ACHN (cell line): ENCODE measurements around the gene AGBL3.
"Not testable (repeated sequence)": the region's sequence is repeated elsewhere in the genome, so short reads cannot be mapped to it uniquely, and the experiment has no call there.

Source experiments
- DNase-seq: peaks from one replicate; pipeline ENCODE4 v3.0.0-alpha.2; 2015
- in situ Hi-C: cut with HindIII; loops from 2 replicates; pipeline ENCODE4 v1.10.0; 2017; ENCODE audit warnings: low sequenced_read_pairs, low pct_ligation_motif_present, low pct_unique_long_range_greater_than_20kb

Gene AGBL3

DNA sequence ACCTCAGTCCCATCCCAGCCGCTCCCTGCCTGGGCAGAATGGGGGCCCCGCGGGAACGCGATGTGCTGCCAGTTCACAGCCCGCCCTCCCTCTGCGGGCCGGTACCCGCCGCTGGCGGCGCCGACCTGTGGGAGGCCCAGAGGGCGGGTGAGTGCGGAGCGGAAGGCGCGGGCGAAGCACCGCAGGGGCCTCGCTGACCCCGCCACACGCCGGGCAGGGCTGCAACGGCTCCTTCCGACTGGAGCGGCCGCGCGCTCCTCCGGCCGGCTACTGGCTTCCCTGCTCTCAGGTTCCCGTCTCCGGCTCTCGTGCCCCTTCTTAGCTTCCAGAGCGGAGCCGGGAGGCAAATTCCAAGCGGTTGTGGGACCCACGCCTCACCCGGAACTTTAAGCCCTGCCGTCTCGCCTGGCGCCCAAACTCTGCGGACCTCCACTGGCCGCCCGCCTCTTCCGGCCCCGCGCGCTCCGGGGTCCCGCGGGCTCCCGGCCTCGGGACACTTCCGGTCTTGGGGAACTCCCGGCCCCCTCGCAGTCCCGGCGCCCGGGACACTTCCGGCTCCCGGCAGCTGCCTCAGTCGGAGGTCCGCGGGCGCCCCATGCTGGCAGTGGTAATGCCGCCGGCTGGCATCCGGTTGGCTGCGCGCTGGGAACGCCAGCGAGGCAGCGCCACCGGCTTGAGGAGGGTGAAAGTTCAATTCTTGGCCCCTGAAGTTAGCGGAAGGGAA lies 184.1 kb downstream of the AGBL3 start, which contains the start of gene CYREN:
Gene CYREN, minus strand, starts transcription at position 434 of the 724 bp plus-strand sequence. CDS start 1,785 bp downstream, outside the sequence.
- in situ Hi-C loops: loop anchor here (25.0 kb wide), 1 partner anchor 183 kb away; the partner anchor contains the start of gene AGBL3
- peak; percentile 99 for DNase-seq

DNA sequence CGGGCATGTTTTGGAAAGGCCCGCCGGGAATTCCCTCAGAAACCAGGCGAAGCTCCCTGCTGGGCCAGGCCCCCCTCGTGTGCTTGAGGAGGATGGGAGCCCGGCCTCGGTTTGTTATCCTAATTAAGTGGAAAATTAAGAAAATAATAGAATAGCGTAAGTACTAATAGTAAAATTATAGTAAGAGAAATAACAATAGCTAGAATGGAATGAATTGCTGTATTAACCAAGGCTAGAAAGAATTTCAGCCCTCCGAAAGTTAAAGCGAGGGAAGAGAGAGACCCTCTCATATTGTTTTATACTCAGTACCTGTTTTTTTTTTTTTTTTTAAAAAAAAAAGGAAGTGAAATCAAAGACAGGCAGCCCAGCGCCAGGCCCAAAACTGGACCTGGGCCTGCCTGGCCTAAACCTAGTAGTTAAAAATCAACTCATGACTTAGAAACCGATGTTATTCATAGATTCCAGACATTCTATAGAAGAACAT lies 184.7 kb downstream of the AGBL3 start:
- in situ Hi-C loops: loop anchor here (25.0 kb wide), 1 partner anchor 184 kb away; the partner anchor contains the start of gene AGBL3

DNA sequence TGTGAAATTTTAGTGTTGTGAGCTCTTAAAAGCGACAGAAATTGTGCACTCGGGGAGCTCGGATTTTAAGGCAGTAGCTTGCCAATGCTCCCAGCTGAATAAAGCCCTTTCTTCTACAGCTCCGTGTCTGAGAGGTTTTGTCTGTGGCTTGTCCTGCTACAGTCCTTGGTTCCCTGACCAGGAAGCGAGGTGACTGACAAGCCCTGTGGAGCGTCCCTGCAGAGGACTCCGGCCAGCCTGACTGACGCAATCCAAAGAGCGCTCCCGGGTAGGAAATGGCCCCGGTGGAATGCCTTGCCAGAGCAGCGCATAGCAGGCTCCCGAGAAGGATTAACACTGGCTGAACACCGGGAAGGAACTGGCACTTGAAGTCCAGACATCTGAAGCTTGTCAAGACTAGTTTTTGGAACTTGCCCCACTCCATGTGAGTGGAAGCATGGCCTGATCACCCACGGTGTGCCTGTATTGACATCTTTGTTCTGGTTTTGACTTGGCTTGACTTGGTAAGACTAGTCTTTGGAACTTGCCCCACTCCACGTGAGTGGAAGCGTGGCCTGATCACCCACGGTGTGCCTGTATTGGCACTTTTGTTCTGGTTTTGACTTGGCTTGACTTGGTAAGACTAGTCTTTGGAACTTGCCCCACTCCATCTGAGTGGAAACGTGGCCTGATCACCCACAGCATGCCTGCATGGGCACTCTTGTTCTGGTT lies 185.4 kb downstream of the AGBL3 start:
- in situ Hi-C loops: loop anchor here (25.0 kb wide), 1 partner anchor 184 kb away; the partner anchor contains the start of gene AGBL3
- peak; percentile 88 for DNase-seq

More for the DNA sequence above, 184.7 kb downstream of the AGBL3 start:
- DNase-seq: not testable (repeated sequence)

DNA sequence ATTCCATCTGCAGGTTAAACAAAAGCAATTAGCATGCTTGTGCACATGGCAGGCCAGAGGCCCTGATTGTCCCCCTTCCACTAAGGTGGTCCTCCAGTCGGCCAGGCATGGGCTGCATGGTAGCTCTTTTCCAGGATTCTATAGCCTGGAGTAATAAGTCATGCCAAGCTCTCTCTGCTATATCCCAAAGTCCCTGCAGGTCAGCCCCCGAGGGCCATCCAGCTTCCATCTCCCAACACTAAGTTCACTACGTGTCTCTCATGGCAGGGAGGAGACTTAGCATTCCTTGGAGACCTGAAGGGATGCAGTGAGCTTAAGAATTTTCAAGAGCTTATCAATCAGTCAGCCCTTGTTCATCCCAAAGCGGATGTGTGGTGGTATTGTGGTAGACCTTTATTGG lies 187.6 kb downstream of the AGBL3 start:
- in situ Hi-C loops: loop anchor here (25.0 kb wide), 1 partner anchor 187 kb away; the partner anchor contains the start of gene AGBL3
- DNase-seq: not testable (repeated sequence)

DNA sequence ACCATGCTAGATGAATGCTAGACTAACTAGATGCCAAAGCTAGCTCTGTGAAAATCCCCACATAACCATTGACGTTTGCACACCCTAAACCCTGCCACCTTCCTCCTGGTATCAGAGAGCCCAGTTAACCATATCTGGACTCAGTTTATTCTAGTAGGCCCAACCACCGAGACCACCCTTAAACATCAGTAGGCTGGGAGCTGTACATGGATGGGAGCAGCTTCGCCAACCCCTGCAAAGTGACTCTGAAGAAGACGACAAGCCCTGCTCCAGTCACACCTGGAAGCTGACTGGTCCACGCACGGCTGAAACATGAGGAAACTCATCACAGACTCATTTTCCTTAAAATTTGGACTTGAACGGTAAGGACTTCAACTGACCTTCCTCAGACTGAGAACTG lies 188.6 kb downstream of the AGBL3 start:
- in situ Hi-C loops: loop anchor here (25.0 kb wide), 1 partner anchor 188 kb away; the partner anchor contains the start of gene AGBL3
- DNase-seq: no peak

DNA sequence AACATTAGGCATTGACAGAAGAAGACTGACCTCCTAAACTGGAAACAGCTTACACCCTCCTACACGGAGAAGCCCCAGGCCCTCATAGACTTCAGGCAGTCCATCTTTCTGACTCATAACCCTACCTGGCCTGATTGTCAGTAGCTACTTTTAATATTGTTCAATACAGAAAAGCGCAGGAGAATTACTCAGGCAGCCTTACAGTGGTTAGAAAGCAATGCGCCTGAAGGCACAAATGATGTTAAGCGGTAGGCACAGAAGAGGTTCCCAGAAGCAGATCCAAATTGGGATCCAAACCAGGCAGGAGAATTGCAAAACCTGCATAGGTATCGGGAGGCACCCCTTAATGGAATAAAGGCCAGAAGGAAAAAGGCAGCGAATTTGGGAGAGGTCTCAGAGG lies 189.6 kb downstream of the AGBL3 start:
- in situ Hi-C loops: no loop called here
- DNase-seq: no peak

DNA sequence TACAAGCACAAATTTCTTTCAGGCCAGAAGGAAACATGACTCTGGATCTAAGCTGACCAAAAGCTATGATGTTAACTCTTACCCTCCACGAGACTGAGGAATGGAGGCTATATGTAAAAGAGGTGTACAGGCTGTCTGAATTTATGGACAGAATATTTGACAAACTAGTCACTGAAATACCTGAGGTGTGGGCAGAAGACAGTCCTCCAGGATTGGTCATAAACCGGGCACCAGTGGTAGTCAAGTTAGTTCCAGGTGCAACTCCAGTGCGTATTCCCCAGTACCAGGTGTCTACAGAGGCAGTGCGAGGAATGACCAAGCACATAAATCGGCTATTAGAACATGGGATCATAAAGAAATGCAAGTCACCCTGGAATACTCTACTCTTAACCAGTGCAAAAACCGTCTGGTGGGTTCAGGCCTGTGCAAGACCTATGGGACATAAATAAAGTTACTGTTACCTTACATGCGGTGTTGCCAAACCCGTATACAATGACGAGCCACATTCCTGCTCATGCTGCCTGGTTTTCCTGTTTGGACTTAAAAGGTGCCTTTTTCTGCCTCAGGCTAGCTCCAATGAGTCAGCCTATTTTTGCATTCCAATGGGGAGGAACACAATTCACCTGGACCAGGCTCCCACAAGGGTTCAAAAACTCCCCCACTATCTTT lies 190.9 kb downstream of the AGBL3 start:
- DNase-seq: no peak
- in situ Hi-C loops: no loop called here

DNA sequence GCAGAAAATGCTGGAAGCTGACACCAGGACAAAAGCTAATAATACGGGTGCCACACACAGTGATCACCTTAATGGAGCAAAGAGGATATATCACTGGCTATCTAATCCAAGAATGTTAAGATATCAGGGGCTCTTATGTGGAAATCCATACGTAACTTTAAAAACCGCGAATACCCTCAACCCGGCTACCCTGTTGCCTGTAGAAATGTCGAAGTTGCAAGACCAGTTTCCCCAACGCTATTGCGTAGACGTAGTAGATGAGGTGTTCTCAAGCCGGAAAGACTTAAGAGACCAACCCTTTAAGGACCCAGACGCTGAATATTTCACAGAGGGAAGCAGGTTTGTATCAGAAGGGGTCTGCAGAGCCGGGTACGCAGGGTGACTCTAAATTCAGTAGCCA lies 192.1 kb downstream of the AGBL3 start:
- in situ Hi-C loops: no loop called here
- DNase-seq: no peak

DNA sequence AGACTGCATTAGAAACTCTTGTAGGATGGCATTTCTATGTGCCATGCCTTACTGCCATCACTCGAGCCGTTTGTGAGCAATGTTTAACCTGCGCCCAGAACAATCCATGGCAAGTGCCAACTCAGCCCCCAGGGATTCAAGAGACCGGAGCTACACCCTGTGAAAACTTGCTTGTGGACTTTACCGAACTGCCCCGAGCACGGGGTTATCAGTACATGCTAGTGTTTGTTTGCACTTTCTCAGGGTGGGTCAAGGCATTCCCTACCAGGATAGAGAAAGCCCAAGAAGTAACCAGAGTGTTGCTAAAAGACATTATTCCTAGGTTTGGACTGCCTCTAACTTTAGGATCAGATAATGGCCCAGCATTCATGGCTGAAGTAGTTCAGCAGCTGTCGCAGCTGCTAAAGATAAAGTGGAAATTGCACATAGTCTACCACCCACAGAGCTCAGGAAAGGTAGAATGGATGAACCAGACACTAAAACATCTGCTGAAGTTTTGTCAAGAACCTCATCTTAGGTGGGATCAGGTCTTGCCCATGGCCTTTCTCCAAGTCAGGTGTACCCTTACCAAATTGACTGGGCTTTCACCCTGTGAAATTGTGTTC lies 193.1 kb downstream of the AGBL3 start:
- in situ Hi-C loops: no loop called here
- no peak for DNase-seq

DNA sequence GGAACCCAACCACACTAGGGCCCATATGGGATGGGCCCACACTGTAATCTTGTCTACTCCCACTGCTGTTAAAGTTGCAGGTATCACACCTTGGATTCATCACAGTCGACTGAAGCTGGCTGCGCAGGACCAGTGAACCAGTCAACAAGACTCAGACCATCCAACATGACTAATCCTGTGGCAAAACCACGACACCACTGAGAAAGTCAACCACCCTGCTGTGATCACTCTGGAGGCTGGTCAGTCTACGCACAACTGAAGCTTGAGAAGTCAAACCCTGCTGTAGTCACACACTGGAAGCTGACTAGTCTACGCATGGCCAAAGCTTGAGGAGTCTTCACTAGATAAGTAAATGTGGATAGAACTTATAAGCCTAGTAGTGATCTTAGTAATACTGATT lies 193.8 kb downstream of the AGBL3 start:
- DNase-seq: peak; percentile 69
- in situ Hi-C loops: no loop called here

DNA sequence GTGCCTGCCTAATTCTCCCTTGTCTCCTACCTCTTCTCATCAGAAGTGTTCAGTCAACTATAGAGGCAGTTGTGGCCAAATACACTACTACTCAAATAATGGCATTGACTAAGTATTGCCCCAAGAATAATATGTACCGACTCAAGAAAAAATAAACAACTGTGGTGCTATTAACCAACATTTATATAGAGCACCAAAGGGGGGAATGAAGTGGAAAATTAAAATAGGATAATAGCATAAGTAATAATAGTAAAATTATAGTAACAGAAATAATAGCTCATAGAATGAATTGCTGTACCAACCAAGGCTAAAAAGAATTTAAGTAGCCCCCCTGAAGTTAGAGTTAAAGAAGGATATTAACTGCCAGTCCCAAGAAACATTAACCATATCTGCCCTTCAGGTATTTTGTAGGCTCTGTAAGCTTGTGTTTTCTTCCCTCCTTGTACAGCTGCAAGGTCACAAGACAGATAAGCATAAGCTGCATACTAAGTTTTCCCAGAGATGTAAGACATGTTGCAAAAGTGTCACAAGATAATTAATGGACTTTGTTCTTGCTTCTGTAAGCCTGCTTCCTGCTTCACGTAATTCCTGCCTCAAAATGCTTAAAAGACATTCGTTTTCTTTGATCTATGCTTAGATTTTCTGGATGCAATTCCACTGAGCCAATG lies 195.1 kb downstream of the AGBL3 start:
- DNase-seq: no peak
- in situ Hi-C loops: no loop called here

DNA sequence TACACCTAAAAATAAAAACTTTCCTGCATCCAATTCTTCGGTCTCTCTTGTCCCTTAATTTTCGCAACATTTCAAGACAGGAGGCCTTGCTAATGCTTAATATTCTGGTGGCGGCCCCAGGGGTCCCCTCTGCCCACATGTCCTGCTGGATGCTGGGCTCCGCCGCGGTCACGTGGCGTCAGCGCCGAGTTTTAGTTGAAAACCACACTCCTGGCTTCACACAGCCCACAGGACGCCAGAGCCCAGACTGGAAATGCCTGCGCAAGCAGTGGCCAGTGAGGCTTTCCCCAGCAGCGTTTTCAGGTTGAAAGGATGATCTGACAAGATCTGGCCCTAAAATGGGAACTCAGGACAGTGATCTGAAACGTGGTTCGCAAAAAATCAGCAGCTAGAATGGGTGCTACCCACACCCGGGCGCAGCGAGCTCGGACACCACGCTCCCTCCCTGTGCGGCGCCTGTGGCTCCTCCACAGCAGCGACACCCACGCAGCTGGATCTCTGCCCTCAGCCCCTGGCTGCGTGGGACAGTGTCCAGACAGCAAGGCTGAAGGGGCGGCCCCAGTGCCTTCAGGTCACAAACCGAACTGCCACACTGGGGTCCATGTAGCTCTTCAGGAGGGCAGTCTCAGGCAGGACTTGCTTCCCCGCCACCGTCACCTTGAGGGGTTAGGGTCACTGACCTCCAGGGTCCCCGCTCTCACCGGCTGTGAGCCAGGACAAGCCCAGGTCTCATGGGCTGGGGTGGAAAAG lies 195.8 kb downstream of the AGBL3 start:
- in situ Hi-C loops: no loop called here
- DNase-seq: no peak

DNA sequence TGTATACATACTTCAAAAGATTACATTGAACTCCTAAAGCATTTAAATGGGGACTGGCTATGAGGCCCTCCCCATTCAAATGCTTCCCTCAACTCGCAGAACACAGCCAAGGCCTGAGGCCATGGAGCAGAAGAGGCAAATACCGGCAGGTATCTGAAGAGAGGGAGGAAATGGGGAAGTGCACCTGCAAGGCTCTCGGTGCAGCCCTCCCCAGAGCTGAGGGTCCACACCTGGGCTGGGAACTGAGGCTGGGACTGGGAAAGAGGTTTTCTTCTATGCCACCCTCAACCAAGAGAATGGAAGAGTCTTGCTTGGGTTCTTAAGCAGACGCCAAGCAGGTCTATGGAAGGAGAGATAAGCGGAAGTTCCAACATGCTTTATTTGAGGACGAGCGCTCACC lies 197.2 kb downstream of the AGBL3 start:
- in situ Hi-C loops: no loop called here
- DNase-seq: no peak

DNA sequence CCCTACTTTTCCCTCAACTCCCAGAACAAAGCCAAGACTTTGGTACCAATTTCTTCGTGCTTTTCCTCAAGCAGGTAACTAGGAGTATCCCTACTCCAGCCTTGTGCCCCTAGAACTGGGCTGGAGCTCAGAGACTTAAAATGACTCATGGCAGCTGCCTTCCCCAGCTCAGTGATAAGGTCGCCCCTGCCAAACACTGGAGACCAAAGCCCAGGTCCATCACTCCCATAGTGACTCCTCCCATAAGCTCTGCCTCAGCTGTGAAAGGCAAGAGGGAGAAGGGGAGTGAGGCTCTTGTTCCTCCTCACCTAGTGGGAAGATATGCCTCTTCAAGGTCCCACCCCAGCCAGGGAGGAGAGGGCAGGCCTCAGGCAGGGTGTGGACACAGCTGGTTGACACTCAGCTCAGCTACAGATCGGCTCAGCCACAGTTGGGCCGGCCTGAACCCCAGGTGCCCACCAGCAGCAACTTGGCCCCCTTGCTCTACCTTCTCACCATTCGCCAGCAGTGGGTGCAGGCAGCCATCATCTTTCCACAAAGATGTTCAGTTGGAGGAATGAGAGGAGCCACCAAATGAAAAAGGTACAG lies 198.0 kb downstream of the AGBL3 start:
- in situ Hi-C loops: no loop called here
- DNase-seq: no peak
